RWPE1 (cell line): ENCODE measurements around the gene SMAD1.

Experiments used
- CTCF ChIA-PET: fragments of 350-600 bp; sonication (Branson Sonifier 250); formaldehyde crosslinking; extraction: SDS; loops from one replicate; lab custom pipeline; 2021; lab: Yijun Ruan, JAX
- POLR2A ChIA-PET: fragments of 400-600 bp; formaldehyde crosslinking; extraction: SDS; loops from one replicate; lab custom pipeline; 2020; ENCODE audit warnings: antibody characterized with exemption; ENCODE audit not compliant: low non-redundant PET; lab: Yijun Ruan, JAX
- DNase-seq: peaks from one replicate; pipeline ENCODE4 v3.0.0; 2012; ENCODE audit warnings: low spot score
- H3K27ac ChIP-seq: fragments of 450-650 bp; 2 replicates; pipeline ENCODE4 v1.5.1; 2017
- TF ChIP-seq, protein P1 (sequence below): fragments of 450-650 bp; conservative IDR thresholded peaks from 2 replicates; pipeline ENCODE4 v1.5.1; 2017; ENCODE audit warnings: low read depth, mild to moderate bottlenecking

Gene SMAD1

GRCh38 chr4:145539671-145540070 is 58.0 kb downstream of the SMAD1 start:
- POLR2A ChIA-PET = no interaction called here
- TF ChIP-seq, protein P1, sequence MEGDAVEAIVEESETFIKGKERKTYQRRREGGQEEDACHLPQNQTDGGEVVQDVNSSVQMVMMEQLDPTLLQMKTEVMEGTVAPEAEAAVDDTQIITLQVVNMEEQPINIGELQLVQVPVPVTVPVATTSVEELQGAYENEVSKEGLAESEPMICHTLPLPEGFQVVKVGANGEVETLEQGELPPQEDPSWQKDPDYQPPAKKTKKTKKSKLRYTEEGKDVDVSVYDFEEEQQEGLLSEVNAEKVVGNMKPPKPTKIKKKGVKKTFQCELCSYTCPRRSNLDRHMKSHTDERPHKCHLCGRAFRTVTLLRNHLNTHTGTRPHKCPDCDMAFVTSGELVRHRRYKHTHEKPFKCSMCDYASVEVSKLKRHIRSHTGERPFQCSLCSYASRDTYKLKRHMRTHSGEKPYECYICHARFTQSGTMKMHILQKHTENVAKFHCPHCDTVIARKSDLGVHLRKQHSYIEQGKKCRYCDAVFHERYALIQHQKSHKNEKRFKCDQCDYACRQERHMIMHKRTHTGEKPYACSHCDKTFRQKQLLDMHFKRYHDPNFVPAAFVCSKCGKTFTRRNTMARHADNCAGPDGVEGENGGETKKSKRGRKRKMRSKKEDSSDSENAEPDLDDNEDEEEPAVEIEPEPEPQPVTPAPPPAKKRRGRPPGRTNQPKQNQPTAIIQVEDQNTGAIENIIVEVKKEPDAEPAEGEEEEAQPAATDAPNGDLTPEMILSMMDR = no peak

GRCh38 chr4:145540235-145540634 is 58.6 kb downstream of the SMAD1 start:
- CTCF ChIA-PET = interaction anchor here (0.6 kb wide), 1 partner anchor 492 kb away, joined by 3 read pairs; no protein-coding TSS in a partner anchor
- H3K27ac ChIP-seq = no peak overlapping the region

More at GRCh38 chr4:145539671-145540070, 58.0 kb downstream of the SMAD1 start:
- CTCF ChIA-PET = interaction anchor here (0.6 kb wide), 1 partner anchor 493 kb away, joined by 3 read pairs; no protein-coding TSS in a partner anchor
- no peak overlapping the region for H3K27ac ChIP-seq
- DNase-seq = no peak

GRCh38 chr4:145541346-145541745 is 59.7 kb downstream of the SMAD1 start:
- no peak for DNase-seq
- POLR2A ChIA-PET = no interaction called here
- no peak overlapping the region for H3K27ac ChIP-seq
- TF ChIP-seq, protein P1 = no peak
- CTCF ChIA-PET = interaction anchor here (0.5 to 0.6 kb wide), 2 partner anchors 75 to 244 kb away, joined by 3 read pairs; no protein-coding TSS in a partner anchor

More at GRCh38 chr4:145540235-145540634, 58.6 kb downstream of the SMAD1 start:
- POLR2A ChIA-PET = no interaction called here
- TF ChIP-seq, protein P1 = no peak
- DNase-seq = no peak

GRCh38 chr4:145545031-145545430 is 63.4 kb downstream of the SMAD1 start:
- ChIA-PET POLR2A (no interaction called here), CTCF (interaction anchor here (0.6 to 1.1 kb wide), 4 partner anchors 22 to 100 kb away, joined by 3 to 5 read pairs (median 4); partner anchors contain the start of gene SMAD1)
- TF ChIP-seq, protein P1 = no peak
- no peak overlapping the region for H3K27ac ChIP-seq
- DNase-seq = no peak

DNA sequence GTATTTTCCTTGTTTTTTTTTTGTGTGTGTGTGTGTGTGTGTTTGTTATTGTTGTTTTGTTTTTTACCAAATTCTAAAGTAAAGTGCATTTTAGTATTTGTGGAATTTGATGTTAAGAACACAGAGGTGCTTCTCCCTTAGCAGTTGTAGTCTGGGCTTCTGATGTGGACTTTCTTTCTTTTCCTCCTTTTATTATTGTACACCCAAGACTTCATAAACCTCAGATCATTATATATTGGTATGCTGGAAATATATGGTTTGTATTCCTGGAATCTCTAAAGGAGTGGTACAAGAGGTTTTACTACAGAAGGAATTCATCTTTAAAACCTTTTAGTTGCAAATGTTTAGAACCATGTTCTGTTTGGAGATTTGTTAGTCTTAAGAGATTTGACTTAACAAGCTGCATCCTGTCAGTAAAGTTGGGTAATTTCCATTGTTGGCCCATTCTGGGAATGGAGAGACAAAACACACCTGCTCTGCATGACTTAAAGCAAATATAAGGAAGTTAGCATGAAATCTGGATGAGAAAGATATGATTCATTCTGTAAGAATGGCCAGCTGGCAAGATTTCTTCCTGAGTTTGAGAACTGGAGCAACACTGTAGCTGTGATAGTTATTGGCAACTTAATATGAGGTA is 64.0 kb downstream of the SMAD1 start:
- peak; percentile 87 for DNase-seq
- H3K27ac ChIP-seq = no peak overlapping the region
- CTCF ChIA-PET = interaction anchor here (0.6 to 1.1 kb wide), 4 partner anchors 21 to 100 kb away, joined by 3 to 5 read pairs (median 4); partner anchors contain the start of gene SMAD1
- TF ChIP-seq, protein P1 = no peak
- POLR2A ChIA-PET = no interaction called here

- TF ChIP-seq, protein P1 = no peak
- ChIA-PET CTCF (no interaction called here), POLR2A (no interaction called here)
- no peak overlapping the region for H3K27ac ChIP-seq
- DNase-seq = no peak
Measured at GRCh38 chr4:145546175-145546915, 64.7 kb downstream of the SMAD1 start.
